ENCODE data around the gene SEC23IP. TPM values are rescaled to one million over a fixed set of nuclear protein-coding genes. Genes with fewer than 3 reads are reported as not detected.

Gene SEC23IP
- total RNA-seq, 1 donor, result 22.4 TPM

Small RNA genes within 50 kb of the gene (small RNA-seq; reads per million reads assigned to genes)
- gene MIR4682, result not detected

Other genes starting within 250 kb of the SEC23IP start
- gene BAG3, start 241.3 kb upstream of the SEC23IP start, total RNA-seq, result 7.3 TPM
- 5.4 TPM for gene INPP5F, start 166.7 kb upstream of the SEC23IP start, total RNA-seq
- 28.5 TPM for gene MCMBP, start 19.9 kb upstream of the SEC23IP start, total RNA-seq